Measurements from ENCODE around the gene KCNQ1. TPM values are rescaled to one million over a fixed set of nuclear protein-coding genes. Genes with fewer than 3 reads are reported as not detected.

Gene KCNQ1
- total RNA-seq, 1 experiment from 2014 or later = 2.5 TPM

GRCh38 chr11:2729841-2730240 is 285.0 kb downstream of the KCNQ1 start:
- H3K4me1 Mint-ChIP-seq = no peaks in the 10 kb centered on the region
- ChIA-PET CTCF (interaction anchor here (2.0 kb wide), 1 partner anchor 196 kb away, joined by 6 read pairs; no protein-coding TSS in a partner anchor), POLR2A (no interaction called here)
- ATAC-seq (no peak), DNase-seq (ENCODE audit: low spot score) (no peak)
- H3K36me3 Mint-ChIP-seq = no peaks in the 10 kb centered on the region; the same call in 1 of the 2 replicates
- 0 out of 2 replicates have a peak overlapping the region, but pooled peaks have one; percentile 36 for H3K27ac Mint-ChIP-seq
- peaks cover 84% of the 10 kb centered on the region for H3K27me3 Mint-ChIP-seq (ENCODE audit: low read depth)
- H3K4me3 Mint-ChIP-seq = no peak overlapping the region
- TF ChIP-seq SMAD3 (CRISPR knock-in tag; IDR thresholded peaks at IDR 0.05; ENCODE audit: borderline replicate concordance) (no peak), IRF1 (CRISPR knock-in tag; IDR thresholded peaks at IDR 0.05) (no peak)
- peaks cover 9% of the 10 kb centered on the region; the same call in 1 of the 2 replicates for H3K9me3 Mint-ChIP-seq

GRCh38 chr11:2730272-2731129 is 285.7 kb downstream of the KCNQ1 start:
- 0 out of 2 replicates have a peak, but pooled peaks have one; percentile 49 for TF ChIP-seq GABPB1 (CRISPR knock-in tag; IDR thresholded peaks at IDR 0.05)
- no peak for TF ChIP-seq ZSCAN18 (CRISPR knock-in tag; IDR thresholded peaks at IDR 0.05)
- TF ChIP-seq ZNF219 (CRISPR knock-in tag; IDR thresholded peaks at IDR 0.05; ENCODE audit: borderline replicate concordance) = no peak
- no peak for TF ChIP-seq NFATC4 (CRISPR knock-in tag; IDR thresholded peaks at IDR 0.05)
- TF ChIP-seq E2F1 (CRISPR knock-in tag; IDR thresholded peaks at IDR 0.05) = no peak
- no peak for ATAC-seq
- H3K36me3 Mint-ChIP-seq = no peaks in the 10 kb centered on the region; the same call in 1 of the 2 replicates
- no peak overlapping the region for H3K4me3 Mint-ChIP-seq
- CTCF ChIA-PET = interaction anchor here (2.0 kb wide), 1 partner anchor 197 kb away, joined by 6 read pairs; no protein-coding TSS in a partner anchor
- no peak overlapping the region for H3K27ac Mint-ChIP-seq
- POLR2A ChIA-PET = no interaction called here
- peaks cover 9% of the 10 kb centered on the region; the same call in 1 of the 2 replicates for H3K9me3 Mint-ChIP-seq
- H3K4me1 Mint-ChIP-seq = no peaks in the 10 kb centered on the region
- H3K27me3 Mint-ChIP-seq (ENCODE audit: low read depth) = peaks cover 79% of the 10 kb centered on the region
- DNase-seq (ENCODE audit: low spot score) = no peak

GRCh38 chr11:2731130-2732125 is 286.6 kb downstream of the KCNQ1 start:
- TF ChIP-seq ZNF263 (CRISPR knock-in tag; IDR thresholded peaks at IDR 0.05; ENCODE audit: low read depth) = no peak
- TF ChIP-seq JUN (CRISPR knock-in tag; IDR thresholded peaks at IDR 0.05) = no peak
- no peak for TF ChIP-seq CTCF (IDR thresholded peaks at IDR 0.05)
- TF ChIP-seq ZNF512 (CRISPR knock-in tag; IDR thresholded peaks at IDR 0.05; ENCODE audit: borderline replicate concordance) = no peak
- TF ChIP-seq GABPB1 (CRISPR knock-in tag; IDR thresholded peaks at IDR 0.05) = 0 out of 2 replicates have a peak, but pooled peaks have one; percentile 28
- no peak for TF ChIP-seq ZNF423 (CRISPR knock-in tag; IDR thresholded peaks at IDR 0.05)
- no peak for TF ChIP-seq ZBTB21 (CRISPR knock-in tag; IDR thresholded peaks at IDR 0.05; ENCODE audit: borderline replicate concordance)
- TF ChIP-seq ZNF425 (CRISPR knock-in tag; conservative IDR thresholded peaks at IDR 0.05) = no peak
- H3K4me1 Mint-ChIP-seq = no peaks in the 10 kb centered on the region
- DNase-seq (ENCODE audit: low spot score) (no peak), ATAC-seq (no peak)
- ChIA-PET CTCF (interaction anchor here (2.0 kb wide), 1 partner anchor 198 kb away, joined by 6 read pairs; no protein-coding TSS in a partner anchor), POLR2A (no interaction called here)
- peaks cover 80% of the 10 kb centered on the region for H3K27me3 Mint-ChIP-seq (ENCODE audit: low read depth)
- H3K9me3 Mint-ChIP-seq = peaks cover 9% of the 10 kb centered on the region; the same call in 1 of the 2 replicates
- H3K4me3 Mint-ChIP-seq = no peak overlapping the region
- H3K36me3 Mint-ChIP-seq = no peaks in the 10 kb centered on the region
- no peak overlapping the region for H3K27ac Mint-ChIP-seq

Data from WTC11 (cell line).